Stimulated activated CD8-positive, alpha-beta memory T cell treated with anti-CD3 and anti-CD28 coated beads, Interleukin-15, amount 100 ng/mL, for 1 hour (primary cell): ENCODE measurements around the gene SLC10A7.

Experiments used
- DNase-seq: peaks from one replicate; pipeline ENCODE4 v3.0.0-alpha.2; 2020; ENCODE audit warnings: low read depth

Gene SLC10A7

GRCh38 chr4:146257511-146257910 lies 264.2 kb downstream of the SLC10A7 start:
- no peak for DNase-seq

- DNase-seq, result no peak
These were observed 265.4 kb downstream of the SLC10A7 start for GRCh38 chr4:146256328-146256727.

DNA sequence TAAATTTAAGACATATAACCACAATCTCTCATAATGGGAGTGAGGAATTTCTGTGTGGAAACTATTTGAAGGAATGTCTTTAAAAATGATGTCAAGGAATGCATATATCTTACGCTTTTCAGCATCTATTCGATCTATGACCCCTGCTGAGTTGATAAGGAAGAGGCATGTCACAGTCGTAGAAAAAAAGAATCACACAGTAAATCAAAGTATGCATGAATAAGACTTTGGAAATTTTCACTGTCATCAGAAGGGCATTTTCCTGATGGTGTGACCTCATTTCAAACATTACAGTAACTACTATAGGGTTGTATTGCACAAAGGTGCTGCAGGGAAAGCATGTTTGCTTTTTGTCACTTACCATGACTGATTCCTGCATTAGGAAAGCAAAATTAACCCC lies 265.9 kb downstream of the SLC10A7 start:
- no peak for DNase-seq

GRCh38 chr4:146255463-146255862 lies 266.3 kb downstream of the SLC10A7 start:
- DNase-seq, result no peak

DNA sequence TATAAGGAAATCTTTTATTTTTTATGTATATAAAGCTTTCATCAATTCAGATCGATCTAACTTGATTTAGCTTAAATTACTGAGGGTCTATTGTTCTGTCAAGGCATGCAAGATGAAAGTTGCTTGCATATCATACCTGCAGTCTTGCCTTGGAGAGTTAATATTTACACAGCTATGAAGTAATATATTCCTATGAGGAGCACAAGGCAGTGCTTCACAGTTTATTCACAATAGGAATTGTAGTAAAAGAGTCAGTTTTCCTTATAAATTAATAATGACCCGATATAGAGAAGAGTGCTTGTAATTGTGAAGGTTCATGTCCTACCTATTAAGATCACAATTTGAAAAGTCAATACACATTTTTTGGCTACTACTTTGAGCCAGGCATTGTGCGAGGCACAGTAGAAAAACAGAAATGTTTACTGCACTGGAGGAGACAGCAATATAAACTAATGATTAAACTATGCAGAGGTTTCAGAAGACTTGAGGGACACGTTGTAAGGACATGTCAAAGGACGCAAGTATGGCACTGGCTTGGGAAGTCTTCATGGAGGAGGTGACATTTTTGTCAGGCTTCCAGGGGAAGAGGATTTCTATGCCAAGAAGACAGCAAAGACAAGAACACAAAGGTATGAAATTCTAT lies 268.6 kb downstream of the SLC10A7 start:
- no peak for DNase-seq

- DNase-seq, result no peak
These were observed 274.4 kb downstream of the SLC10A7 start for GRCh38 chr4:146247356-146247755.

GRCh38 chr4:146246381-146246780 lies 275.4 kb downstream of the SLC10A7 start:
- no peak for DNase-seq

DNA sequence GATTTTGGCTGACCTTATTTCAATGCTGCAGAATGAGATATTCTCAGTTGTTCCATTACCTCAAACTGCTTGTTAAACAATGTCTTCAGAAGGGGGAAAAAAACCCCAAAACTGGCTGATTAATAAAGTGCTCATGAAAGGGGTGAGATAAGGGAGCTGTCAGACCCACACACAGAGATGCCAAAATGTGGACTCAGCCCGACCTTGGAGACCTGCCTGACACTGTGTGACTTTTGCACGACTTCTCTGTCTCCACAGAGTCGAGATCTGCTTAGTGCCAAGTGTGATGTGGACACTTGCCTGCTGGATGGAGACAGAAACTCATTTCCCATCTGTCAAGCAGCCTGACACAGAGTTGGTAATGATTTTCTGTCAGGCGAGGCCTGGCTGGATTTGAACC lies 275.9 kb downstream of the SLC10A7 start:
- DNase-seq, result no peak

- DNase-seq, result no peak
These were observed 276.5 kb downstream of the SLC10A7 start for GRCh38 chr4:146245246-146245645.

GRCh38 chr4:146244496-146244895 lies 277.2 kb downstream of the SLC10A7 start:
- DNase-seq, result no peak

DNA sequence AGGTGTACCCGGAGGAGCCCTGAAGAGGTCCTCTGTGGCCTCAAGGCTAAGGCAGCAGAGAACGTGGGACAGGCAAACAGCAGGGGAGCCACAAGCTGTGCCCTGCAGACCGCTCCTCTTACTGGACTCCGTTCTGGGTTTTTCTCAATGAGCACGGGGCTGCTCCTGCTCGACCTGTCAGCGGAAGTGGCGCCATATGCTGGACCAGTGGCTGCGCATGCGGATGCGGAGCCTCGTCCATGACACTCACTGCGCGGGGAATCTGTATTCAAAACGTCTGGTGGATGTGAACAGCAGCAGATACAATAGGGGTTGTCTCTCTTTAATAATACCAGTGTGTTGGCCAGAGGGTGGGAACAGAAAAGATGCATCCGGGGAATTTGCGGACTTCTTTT lies 277.9 kb downstream of the SLC10A7 start:
- no peak for DNase-seq

DNA sequence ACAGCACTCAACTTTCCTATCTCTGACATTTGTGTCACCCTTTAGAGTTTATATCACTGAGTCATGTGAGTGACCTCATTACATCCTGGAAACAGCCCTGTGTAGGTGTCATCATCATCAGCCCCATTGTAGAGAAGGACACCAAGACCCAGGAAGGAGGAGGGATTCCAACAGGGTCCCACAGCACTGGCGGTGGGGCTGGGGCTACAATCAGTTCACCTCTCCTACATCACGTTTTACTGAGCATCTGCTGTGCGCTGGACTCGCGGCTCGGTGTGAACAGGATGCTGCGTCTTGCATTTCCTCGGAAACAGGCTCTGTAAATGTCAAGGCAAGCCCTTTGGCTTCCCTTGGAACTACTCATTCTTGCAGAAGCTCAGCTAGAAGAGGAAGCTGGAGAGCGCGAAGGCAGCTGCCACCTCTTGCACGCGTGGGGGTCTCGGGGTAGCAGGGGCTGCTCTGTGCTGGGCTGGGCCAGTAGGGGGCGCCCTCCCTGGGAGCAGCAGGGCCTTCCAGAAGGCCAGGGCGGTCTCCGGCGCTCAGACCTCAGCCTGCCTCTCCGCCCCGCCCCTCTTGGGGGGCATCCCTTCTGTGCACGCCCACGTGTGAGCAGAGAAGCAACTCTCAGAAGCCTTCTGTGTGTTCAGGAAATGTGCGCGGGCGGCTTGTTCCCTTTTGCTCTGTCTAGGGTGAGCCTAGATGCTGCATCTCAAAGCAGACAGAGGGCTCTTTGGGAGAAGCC lies 278.4 kb downstream of the SLC10A7 start:
- peak; percentile 24 for DNase-seq

- DNase-seq, result no peak
These were observed 283.6 kb downstream of the SLC10A7 start for GRCh38 chr4:146238107-146238506.

DNA sequence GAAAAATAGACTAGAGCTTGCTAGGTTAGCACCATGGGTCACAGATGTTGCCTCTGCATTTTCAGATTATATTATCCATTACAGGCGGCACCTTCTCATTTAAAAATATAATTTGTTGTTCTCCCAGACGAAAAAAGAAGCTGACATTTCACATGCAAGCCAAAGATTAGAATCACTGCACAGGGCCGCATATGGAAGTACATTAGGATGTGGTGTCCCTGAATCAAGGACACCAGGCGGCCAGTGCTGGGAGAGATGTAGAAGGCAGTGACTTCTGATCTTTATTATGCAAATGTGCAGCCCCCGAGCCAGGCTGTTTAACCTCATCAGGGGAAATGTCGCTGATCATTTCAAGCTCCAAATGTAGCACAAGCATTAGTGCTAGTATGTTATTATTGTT lies 284.6 kb downstream of the SLC10A7 start:
- no peak for DNase-seq

- no peak for DNase-seq
These were observed 285.5 kb downstream of the SLC10A7 start for GRCh38 chr4:146236216-146236615.

DNA sequence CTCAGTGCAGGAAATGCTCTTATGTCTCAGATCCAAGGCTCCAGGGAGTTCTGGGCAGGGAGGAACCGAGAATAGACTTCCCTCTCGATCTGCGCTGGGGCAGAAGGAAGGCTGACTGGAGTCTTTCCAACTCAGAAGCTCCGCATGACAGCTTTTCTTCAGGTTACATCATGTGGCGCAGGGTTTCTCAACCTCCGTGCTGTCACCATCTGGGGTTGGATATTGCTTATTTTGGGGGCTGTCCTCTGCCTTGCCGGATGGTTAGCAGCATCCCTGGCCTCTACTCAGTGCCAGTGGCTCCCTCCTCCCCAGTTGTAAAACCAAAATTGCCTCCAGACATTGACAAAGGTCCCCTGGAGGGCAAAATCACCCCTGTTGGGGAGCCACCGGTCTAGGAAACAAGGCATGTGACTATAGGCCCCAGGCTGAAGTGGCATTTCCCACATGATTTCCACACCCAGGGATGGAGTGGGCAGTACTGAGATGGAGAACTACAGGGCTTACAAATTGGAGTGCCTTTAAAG lies 286.0 kb downstream of the SLC10A7 start:
- DNase-seq, result no peak

DNA sequence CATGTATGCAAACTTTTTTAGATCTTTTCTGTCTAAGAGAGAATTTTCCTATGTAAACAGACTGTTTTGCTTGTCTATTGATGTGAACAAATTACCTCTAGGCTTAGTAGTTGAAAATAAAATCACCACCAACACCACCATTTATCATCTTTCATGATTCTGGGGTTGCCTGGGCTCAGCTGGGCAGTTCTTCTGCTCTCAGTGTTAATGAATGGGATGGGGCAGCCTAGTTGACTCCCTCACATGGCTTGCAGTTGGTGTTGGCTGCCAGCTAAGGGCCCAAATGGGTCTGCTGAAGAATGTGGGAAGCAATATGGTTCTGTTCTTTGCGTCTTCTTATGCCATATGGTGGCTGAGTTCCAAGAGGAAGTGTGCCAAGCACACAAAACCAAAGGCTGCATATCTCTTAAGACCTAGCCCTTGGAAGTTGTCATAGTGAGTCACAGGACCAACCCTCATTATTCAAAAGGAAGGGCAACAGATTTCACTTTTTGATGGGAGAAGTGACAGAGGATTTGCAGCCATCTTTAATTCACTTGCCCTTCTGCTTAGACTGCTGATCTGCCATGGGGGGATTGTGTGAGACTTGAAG lies 289.5 kb downstream of the SLC10A7 start:
- DNase-seq, result no peak

- no peak for DNase-seq
These were observed 292.3 kb downstream of the SLC10A7 start for GRCh38 chr4:146229406-146229805.

GRCh38 chr4:146224326-146224966 lies 297.3 kb downstream of the SLC10A7 start:
- no peak for DNase-seq

DNA sequence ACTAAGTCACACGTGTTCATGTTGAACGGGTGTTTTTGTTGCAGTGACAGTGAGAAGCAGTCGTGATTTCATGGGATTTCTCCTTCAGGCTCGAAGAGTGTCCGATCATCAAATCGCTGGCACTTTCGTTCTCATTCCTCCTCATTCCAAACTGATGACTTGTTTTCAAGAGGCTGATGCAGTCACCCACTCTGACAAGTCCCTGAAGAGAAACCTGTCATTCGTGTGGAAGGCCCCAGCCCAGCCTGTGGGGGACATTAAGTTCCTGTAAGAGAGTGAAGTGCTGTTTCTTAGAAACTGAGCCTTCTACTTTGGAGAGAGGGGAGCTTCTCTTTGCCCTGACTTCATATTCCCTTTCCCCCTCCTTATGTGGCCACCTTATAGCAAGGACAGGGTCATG lies 299.4 kb downstream of the SLC10A7 start:
- no peak for DNase-seq

GRCh38 chr4:146214238-146214637 lies 307.5 kb downstream of the SLC10A7 start, which contains the start of gene REELD1:
Gene REELD1, plus strand, starts transcription at chr4:146214538. Its CDS starts 2,415 bp downstream, at chr4:146216953.
- DNase-seq, result no peak

DNA sequence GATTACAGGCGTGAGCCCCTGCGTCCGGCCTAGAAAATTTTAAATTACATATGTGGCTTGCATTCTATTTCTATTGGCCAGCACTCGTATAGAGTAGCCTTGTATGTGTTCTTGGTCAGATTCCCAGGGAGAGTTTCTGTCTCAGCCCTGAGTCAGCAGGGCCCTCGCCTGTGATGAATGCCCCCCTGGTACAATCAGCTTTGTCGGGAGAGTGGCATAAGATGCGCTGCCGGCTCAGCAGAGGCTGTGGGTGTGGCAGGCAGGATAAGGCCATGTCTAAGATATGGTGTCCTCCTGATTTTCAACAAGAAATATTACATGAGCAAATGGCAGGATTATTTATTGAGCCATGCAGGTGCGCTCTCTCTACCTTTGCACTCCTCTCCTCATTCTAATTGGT lies 309.0 kb downstream of the SLC10A7 start:
- no peak for DNase-seq

GRCh38 chr4:146211440-146211839 lies 310.3 kb downstream of the SLC10A7 start:
- no peak for DNase-seq
